ENCODE data around the gene TMEM141. TPM values are rescaled to one million over a fixed set of nuclear protein-coding genes. Genes with fewer than 3 reads are reported as not detected.
"Not testable (repeated sequence)": the region's sequence is repeated elsewhere in the genome, so short reads cannot be mapped to it uniquely, and the experiment has no call there.

TMEM141 gene
- total RNA-seq, 1 donor from 2014 or later, result 64.4 TPM

GRCh38 chr9:136760834-136761544, 30.2 kb upstream of the TMEM141 start:
- intact Hi-C loops (cut with DNase I); H3K36me3 ChIP-seq; H3K4me3 ChIP-seq; H3K9me3 ChIP-seq; H3K27ac ChIP-seq; H3K4me1 ChIP-seq; H3K27me3 ChIP-seq: not testable (repeated sequence)
- TF ChIP-seq CTCF (IDR thresholded peaks at IDR 0.05), result peak; percentile 46
- DNase-seq, result peak; percentile 74
- ATAC-seq, result peak; percentile 53

- no peak for TF ChIP-seq CTCF (IDR thresholded peaks at IDR 0.05)
Observed at GRCh38 chr9:136761545-136761981, 29.6 kb upstream of the TMEM141 start.

GRCh38 chr9:136762221-136762691, 28.9 kb upstream of the TMEM141 start:
- Histone ChIP-seq H3K36me3 (no peaks in the 10 kb centered on the region), H3K27ac (no peak overlapping the region), H3K9me3 (no peaks in the 10 kb centered on the region), H3K27me3 (no peaks in the 10 kb centered on the region), H3K4me3 (no peak overlapping the region), H3K4me1 (no peaks in the 10 kb centered on the region)
- TF ChIP-seq CTCF (IDR thresholded peaks at IDR 0.05), result no peak
- DNase-seq, result peak; percentile 62
- intact Hi-C loops (cut with DNase I), result no loop called here
- ATAC-seq, result no peak

More at GRCh38 chr9:136761545-136761981, 29.6 kb upstream of the TMEM141 start:
- Histone ChIP-seq H3K4me1 (no peaks in the 10 kb centered on the region), H3K4me3 (no peak overlapping the region), H3K27ac (no peak overlapping the region), H3K36me3 (no peaks in the 10 kb centered on the region), H3K9me3 (no peaks in the 10 kb centered on the region), H3K27me3 (no peaks in the 10 kb centered on the region)
- intact Hi-C loops (cut with DNase I), result no loop called here
- ATAC-seq (no peak), DNase-seq (no peak)

- H3K27me3 ChIP-seq, result no peaks in the 10 kb centered on the region
- intact Hi-C loops (cut with DNase I), result no loop called here
- H3K9me3 ChIP-seq, result no peaks in the 10 kb centered on the region
- H3K36me3 ChIP-seq, result no peaks in the 10 kb centered on the region
- H3K27ac ChIP-seq, result no peak overlapping the region
- H3K4me1 ChIP-seq, result no peaks in the 10 kb centered on the region
- no peak for TF ChIP-seq CTCF (IDR thresholded peaks at IDR 0.05)
- peak; percentile 79 for DNase-seq
- ATAC-seq, result peak; percentile 56
- no peak overlapping the region for H3K4me3 ChIP-seq
Observed at GRCh38 chr9:136762915-136763648, 28.1 kb upstream of the TMEM141 start.

GRCh38 chr9:136763649-136764035, 27.5 kb upstream of the TMEM141 start:
- Histone ChIP-seq H3K36me3 (no peaks in the 10 kb centered on the region), H3K9me3 (no peaks in the 10 kb centered on the region), H3K27ac (no peak overlapping the region), H3K4me3 (no peak overlapping the region), H3K27me3 (no peaks in the 10 kb centered on the region), H3K4me1 (no peaks in the 10 kb centered on the region)
- peak; percentile 64 for DNase-seq
- ATAC-seq, result no peak
- no peak for TF ChIP-seq CTCF (IDR thresholded peaks at IDR 0.05)
- intact Hi-C loops (cut with DNase I), result no loop called here

Measured in upper lobe of right lung (tissue), 1 donor.